HG02610 (cell line): ENCODE data around the gene HOXA13.

Source experiments
- ATAC-seq: cut with Tn5 transposase; IDR thresholded peaks from one replicate; pipeline ENCODE4 v1.9.1; 2021; ENCODE audit warnings: mild to moderate bottlenecking, moderate library complexity; ENCODE audit not compliant: unreplicated experiment

HOXA13 gene

GRCh38 chr7:27237735-27238334 is 37.9 kb upstream of the HOXA13 start:
- no peak for ATAC-seq

- ATAC-seq = no peak
Measured at GRCh38 chr7:27235387-27236311, 35.8 kb upstream of the HOXA13 start.

- no peak for ATAC-seq
Measured at GRCh38 chr7:27229448-27229847, 29.6 kb upstream of the HOXA13 start.

DNA sequence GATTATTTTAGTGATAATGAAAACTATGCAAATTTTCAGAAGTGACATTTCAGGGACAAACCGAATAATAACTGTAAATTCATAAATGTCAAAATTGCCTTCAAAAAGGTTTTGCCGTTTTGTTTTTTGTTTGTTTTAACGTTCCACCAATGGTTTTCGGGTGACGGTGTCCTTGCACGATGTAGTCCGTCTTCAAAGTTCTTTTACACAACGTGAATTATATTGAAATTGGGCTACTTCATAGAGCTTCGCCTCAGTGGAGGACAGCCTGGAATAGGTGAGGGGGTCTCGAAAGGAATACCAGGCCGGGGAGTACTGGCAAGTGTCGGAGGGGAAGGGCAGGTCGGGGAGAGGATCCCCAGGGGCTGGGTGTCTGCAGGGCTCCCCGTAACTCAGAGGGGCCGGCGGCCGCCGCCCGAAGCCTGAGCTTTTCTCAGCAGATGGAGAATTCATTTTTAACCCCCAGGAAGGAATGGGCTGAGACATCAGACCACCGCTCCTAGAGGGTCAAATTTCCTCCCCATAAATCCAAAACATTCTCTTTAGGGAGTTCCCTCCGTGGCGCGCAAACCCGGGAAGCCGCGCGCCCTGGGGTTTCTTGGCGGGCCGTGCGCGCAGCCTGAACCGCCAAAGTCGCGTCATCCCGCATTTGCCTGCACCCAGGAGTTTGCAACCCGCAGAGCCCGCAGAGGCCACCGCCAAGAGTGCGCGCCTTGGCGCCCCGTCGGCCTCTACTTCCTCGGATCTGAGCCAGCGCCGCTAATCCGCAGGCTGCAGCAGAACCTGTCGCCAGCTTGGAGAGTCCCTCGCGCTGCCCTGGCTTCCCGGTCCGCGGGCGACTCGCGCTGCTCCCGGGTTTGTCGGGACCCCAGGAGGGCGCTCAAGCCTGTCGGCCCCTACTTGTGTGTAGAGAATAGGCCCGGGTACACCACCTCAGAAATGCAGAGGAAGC is 25.4 kb upstream of the HOXA13 start:
- no peak for ATAC-seq

DNA sequence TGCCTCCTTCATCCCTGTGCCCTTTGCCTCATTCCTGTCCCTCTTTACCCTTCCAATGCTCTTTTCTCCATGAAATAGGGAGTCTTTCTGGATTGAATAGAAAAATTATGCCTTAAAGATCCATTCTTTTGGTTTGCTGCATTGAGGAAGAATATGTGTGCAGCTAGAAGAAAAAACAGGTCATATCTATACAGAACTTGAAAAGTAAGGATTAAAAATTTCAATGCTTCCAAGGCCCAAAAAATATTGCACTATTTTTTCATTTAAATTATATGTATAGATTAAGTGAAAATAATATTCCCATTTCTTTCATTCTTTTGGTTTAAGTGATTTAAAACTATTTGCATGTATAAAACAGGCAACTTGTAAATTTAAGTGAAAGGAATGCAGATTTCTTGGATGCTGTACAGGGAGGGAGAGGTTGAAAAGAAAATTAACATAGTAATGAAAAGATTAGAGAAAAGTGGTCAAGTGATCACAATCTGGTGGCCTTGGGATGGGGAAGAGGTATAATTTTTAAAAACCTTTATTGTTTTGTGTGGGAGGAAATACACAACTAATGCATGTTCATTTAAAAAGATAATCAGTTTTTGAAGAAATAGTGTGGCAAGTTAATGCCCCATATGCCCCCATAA is 24.2 kb upstream of the HOXA13 start:
- no peak for ATAC-seq

DNA sequence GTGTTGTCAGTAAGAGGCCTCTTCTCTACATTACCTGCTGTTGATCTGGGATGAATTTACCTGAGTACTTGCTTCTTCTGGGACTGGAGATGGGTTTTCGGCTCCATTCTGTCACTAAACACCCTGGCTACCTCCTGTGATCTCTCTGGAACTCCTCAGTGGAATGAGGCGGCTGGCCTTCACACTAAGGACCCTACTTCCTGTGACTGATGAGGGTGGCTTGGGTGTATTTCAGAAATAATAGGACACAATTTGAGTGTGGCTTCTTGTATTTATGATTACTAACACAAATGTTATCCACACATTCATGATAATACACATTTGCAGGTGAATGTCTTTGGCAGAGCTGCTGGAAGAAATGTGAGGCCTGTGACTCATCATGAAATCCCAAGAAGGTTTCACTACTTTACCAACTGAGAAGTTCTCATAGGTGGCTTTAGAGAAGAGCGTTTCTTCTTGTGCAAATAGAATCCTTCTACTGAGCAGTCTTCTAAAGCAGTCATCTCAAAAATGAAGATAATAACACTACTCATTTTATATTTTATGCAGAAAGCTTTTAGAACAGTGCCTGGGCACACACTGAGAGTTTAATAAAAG is 21.4 kb upstream of the HOXA13 start:
- peak; percentile 45 for ATAC-seq

GRCh38 chr7:27220440-27220955 is 20.6 kb upstream of the HOXA13 start:
- ATAC-seq = no peak

GRCh38 chr7:27219821-27220220 is 19.9 kb upstream of the HOXA13 start:
- ATAC-seq = no peak

DNA sequence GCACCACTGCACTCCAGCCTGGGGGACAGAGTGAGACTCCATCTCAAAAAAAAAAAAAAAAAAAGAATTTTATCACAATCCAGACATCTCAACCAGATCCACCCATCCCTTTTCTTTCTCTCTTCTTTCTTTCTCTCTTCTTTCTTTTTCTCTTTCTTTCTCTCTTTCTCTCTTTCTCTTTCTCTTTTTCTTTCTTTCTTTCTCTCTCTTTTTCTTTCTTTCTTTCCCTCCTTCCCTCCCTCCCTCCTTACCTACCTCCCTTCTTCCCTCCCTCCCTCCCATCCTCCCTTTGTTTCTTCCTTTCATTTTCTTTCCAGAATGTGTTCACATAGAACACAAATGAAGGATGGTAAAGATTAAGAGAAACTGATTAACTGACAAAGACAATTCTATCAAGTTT is 18.1 kb upstream of the HOXA13 start:
- ATAC-seq = no peak

DNA sequence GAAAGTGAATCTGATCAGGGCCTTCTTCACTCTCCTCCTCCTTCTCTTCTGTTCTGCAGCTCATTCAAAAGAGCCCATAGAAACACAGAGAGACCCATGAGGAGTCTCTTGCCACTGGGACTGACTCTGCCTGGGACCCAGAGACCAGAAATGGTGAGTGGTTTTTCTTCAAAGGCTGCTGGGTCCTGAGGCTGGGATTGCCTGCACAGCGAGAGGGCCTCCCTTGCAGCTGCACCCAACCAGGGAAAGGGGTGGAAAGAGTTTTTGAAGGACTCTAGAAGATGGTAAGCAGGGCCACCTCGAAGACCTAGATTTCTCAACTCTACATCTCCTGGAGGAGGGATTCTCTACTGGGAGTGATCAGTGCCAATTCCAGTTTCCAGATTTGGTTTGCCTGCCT is 15.5 kb upstream of the HOXA13 start:
- no peak for ATAC-seq

DNA sequence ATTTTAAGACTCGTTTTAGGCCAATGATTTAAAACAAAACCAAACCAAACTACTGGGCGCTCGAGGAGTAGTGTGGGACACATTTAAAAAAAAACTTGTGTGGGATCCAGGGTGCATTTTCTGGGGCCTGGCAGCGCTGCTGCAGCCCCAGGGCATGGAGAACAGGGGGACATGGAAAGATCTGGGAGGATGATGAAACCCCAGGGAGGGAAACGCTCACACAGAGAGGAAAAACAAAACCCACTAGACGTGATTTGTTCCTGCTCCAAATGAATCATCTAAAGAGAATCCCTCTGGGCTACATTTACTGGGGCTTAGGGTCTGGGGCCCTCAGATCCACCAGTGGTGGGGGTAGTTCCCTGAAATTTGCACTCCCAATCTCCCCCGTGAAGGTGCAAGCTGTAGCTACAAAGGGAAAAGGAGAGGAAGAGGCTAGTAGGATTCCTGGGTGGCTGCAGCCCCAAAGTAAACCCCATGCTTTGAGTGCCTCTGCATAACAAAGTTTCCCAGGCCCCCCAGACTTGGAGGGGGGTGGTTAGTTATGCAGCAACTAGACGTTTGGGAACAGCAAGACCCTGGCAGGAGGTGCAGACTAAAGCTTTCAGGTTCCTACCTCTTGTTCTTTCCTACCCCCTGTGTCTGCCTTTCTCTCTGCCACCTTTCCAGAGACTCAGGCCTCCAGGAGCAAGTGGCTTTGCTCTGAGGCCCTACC is 14.5 kb upstream of the HOXA13 start:
- ATAC-seq = no peak

- no peak for ATAC-seq
Measured at GRCh38 chr7:27213433-27214238, 13.7 kb upstream of the HOXA13 start.

- ATAC-seq = no peak
Measured at GRCh38 chr7:27212497-27213432, 12.9 kb upstream of the HOXA13 start.

GRCh38 chr7:27211764-27212204 is 11.9 kb upstream of the HOXA13 start:
- no peak for ATAC-seq

DNA sequence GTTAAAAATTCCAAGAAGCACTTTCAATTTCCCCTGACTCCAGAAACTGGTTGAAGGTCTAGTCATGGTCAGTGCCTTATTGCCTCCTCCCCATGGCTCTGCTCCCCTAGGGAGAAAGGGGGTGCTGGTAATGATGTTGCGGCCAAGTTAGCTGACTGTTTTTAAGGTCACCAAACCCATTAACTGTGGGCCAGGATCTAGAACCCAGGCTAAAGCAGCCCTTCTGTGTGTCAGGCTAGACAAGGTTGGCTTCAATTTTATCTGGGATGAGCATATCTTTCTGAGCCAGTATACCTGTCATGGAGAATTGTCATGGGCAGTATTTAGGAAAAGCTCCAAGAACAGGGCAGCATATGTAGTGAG is 11.2 kb upstream of the HOXA13 start:
- ATAC-seq = no peak

- ATAC-seq = no peak
Measured at GRCh38 chr7:27210441-27211083, 10.7 kb upstream of the HOXA13 start.

DNA sequence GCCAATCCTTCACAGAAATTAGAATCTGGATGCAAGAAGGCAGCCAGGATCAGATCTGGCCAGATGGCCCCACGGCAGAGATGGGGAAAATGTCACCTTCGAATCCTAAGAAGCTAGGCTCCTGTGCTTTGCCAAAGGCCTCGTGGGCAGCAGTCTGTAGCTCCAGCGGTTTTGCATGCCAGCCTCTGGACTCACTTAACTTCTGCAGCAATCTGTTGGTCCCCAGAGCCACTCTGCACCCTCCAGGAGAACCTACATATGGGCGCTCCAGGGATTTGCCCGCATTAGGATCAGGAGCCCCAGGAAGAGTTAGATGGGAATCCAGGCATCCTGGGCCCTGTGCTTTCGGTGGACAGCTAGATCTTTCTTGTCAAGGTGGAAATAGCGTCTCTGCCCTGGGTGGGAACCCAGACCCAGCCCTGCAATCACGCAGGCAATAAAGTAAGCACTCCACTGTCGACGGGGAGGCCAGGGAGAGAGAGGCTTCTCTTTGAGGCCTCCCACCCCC is 10.1 kb upstream of the HOXA13 start:
- ATAC-seq = no peak
